Measurements from ENCODE around the gene SDSL. TPM values are rescaled to one million over a fixed set of nuclear protein-coding genes. Genes with fewer than 3 reads are reported as not detected.

The SDSL gene
- total and polyA plus RNA-seq, 2 of the 13 experiments (the other 11 are each of a cell fraction or from before 2014, with no cell fraction given) = 1.2 to 1.7 TPM

DNA sequence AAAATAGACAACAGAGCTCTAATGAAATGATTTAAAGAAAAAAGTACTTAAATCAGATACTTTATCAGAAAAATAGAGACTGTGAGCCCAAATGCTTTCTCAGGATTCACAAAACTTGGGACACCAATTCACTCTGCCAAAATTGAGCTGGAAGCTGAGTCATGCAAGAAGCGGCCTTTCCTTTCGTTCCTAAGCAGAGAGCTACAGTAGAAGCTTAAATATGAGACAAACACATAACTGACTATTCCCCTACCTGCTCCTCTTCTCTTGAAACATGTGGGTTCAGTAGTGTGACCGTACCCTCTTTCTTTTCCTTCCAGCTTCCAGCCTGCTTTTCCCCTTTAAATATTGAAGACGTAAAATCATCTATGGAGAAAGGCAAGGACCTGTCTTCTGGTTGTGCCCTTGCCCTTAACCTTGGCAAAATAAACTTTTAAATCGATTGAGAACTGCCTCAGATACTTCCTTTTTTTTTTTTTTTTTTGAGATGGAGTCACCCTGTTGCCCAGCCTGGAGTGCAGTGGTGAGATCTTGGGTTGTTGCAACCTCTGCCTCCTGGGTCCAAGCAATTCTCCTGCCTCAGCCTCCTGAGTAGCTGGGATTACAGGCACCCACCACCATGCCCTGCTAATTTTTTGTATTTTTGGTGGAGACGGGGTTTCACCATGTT is 14.1 kb upstream of the SDSL start:
- Histone ChIP-seq H3K4me2 (ENCODE audit: low read depth, low read length) (no peak overlapping the region), H3K4me3 (replicated peaks in 1 of 3; ENCODE audit: insufficient read depth in 1 of 3, low read depth in 2 of 3, low read length in 3 of 3) (no peak overlapping the region), H3K4me1 (ENCODE audit: insufficient read depth, low read length) (peaks cover 8% of the 10 kb centered on the region; the same call in 1 of the 2 replicates), H3K79me2 (ENCODE audit: insufficient read depth, low read length) (no peaks in the 10 kb centered on the region), H3K27me3 (ENCODE audit: control insufficient read depth in 1 of 2, insufficient read depth in 2 of 2, low read length in 2 of 2) (peaks cover 1 to 5% of the 10 kb centered on the region in 2 experiments; a peak in 3 of 5 replicates), H3K27ac (ENCODE audit: extremely low read length, insufficient read depth, low read length) (no peak overlapping the region), H3K9ac (ENCODE audit: insufficient read depth, low read depth, low read length) (no peak overlapping the region), H2AFZ (ENCODE audit: low read length) (no peak overlapping the region), H4K20me1 (ENCODE audit: insufficient read depth, low read length) (no peaks in the 10 kb centered on the region), H3K9me3 (ENCODE audit: low read length) (no peaks in the 10 kb centered on the region), H3K36me3 (replicated peaks in 1 of 2; ENCODE audit: control insufficient read depth in 1 of 2, insufficient read depth in 2 of 2, low read length in 2 of 2) (no peaks in the 10 kb centered on the region)
- intact Hi-C loops (cut with micrococcal nuclease; ENCODE audit: unreplicated experiment) = no loop called here
- POLR2A ChIA-PET = no interaction called here
- FAIRE-seq (no peak), DNase-seq (ENCODE audit: low spot score) (no peak), ATAC-seq (no peak)
- no TSS peak for BruUV-seq (replicated peaks)
- no peak for TF ChIP-seq ZNF34 (CRISPR knock-in tag; IDR thresholded peaks at IDR 0.05; ENCODE audit: borderline replicate concordance)
- no peak for TF ChIP-seq PHF20 (CRISPR knock-in tag; IDR thresholded peaks at IDR 0.05)
- TF ChIP-seq GLI4 (CRISPR knock-in tag; IDR thresholded peaks at IDR 0.05; ENCODE audit: borderline replicate concordance) = no peak
- no peak for TF ChIP-seq RAD21 (CRISPR knock-in tag; IDR thresholded peaks at IDR 0.05)
- TF ChIP-seq, protein P1, sequence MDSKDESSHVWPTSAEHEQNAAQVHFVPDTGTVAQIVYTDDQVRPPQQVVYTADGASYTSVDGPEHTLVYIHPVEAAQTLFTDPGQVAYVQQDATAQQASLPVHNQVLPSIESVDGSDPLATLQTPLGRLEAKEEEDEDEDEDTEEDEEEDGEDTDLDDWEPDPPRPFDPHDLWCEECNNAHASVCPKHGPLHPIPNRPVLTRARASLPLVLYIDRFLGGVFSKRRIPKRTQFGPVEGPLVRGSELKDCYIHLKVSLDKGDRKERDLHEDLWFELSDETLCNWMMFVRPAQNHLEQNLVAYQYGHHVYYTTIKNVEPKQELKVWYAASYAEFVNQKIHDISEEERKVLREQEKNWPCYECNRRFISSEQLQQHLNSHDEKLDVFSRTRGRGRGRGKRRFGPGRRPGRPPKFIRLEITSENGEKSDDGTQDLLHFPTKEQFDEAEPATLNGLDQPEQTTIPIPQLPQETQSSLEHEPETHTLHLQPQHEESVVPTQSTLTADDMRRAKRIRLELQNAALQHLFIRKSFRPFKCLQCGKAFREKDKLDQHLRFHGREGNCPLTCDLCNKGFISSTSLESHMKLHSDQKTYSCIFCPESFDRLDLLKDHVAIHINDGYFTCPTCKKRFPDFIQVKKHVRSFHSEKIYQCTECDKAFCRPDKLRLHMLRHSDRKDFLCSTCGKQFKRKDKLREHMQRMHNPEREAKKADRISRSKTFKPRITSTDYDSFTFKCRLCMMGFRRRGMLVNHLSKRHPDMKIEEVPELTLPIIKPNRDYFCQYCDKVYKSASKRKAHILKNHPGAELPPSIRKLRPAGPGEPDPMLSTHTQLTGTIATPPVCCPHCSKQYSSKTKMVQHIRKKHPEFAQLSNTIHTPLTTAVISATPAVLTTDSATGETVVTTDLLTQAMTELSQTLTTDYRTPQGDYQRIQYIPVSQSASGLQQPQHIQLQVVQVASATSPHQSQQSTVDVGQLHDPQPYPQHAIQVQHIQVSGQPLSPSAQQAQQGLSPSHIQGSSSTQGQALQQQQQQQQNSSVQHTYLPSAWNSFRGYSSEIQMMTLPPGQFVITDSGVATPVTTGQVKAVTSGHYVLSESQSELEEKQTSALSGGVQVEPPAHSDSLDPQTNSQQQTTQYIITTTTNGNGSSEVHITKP (CRISPR knock-in tag; IDR thresholded peaks at IDR 0.05; ENCODE audit: low read depth) = no peak
- TF ChIP-seq HNRNPH1 (optimal IDR thresholded peaks at IDR 0.05; ENCODE audit: low read depth, low read length) = no peak
- no peak for TF ChIP-seq MED13 (CRISPR knock-in tag; IDR thresholded peaks at IDR 0.05)
- no peak for TF ChIP-seq FIP1L1 (IDR thresholded peaks at IDR 0.05; ENCODE audit: borderline replicate concordance, insufficient read depth, low read depth, low read length)
- TF ChIP-seq ZNF30 (CRISPR knock-in tag; IDR thresholded peaks at IDR 0.05) = no peak
- no peak for TF ChIP-seq MTA3 (CRISPR knock-in tag; IDR thresholded peaks at IDR 0.05)
- no peak for TF ChIP-seq SCMH1 (CRISPR knock-in tag; IDR thresholded peaks at IDR 0.05; ENCODE audit: borderline replicate concordance)
- TF ChIP-seq SNAPC2 (CRISPR knock-in tag; IDR thresholded peaks at IDR 0.05) = no peak
- CTCF ChIA-PET (ENCODE audit: low intra/inter-chr PET ratio, low total read pairs) = no interaction called here
- in situ Hi-C loops (cut with HindIII; ENCODE audit: extremely low pct_ligation_motif_present, low pct_unique_long_range_greater_than_20kb) = no loop called here
- WGBS (ENCODE audit: low lambda C conversion rate) = 57% methylated on average over 6 of the region's 6 CpGs
